Measurements from ENCODE around the gene EIF4E2. TPM values are rescaled to one million over a fixed set of nuclear protein-coding genes. Genes with fewer than 3 reads are reported as not detected.

Gene EIF4E2
- total RNA-seq, 4 donors from 2014 or later: 50.7 to 59.6 (median 54.4) TPM

DNA sequence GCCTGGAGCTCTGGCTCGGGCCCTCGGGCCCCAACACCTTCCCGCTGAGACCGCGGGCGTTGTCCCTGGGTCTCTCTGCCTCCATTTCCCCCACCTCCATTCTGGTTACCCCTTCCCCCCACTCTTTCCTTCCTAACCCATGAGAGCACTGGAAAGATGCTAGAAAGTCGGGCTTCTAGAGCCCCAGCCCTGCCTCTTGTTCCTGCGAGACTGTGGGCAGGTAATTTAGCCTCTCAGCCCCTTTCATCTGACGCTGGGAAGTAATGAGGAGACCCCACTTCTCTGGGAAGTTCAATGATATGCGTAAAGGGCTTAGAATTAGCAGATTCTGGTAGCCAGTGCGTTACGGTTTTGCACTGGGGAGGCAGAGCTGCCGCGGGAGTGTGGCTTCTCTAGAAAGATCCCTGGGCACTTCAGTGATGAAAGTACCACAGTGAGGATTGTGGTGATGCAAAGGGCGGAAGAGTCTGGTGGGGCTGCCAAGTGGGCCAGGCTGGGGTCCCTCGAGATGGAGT lies 46.6 kb upstream of the EIF4E2 start:
- Histone ChIP-seq H3K27ac (no peak overlapping the region), H3K9me3 (no peaks in the 10 kb centered on the region), H3K36me3 (no peaks in the 10 kb centered on the region), H3K4me3 (replicated peaks in 1 of 3) (no peak overlapping the region), H3K4me1 (peaks cover 8 to 23% of the 10 kb centered on the region in 2 donors), H3K27me3 (no peaks in the 10 kb centered on the region)
- 48 to 70% methylated on average over 16 of the region's 16 CpGs for WGBS, 2 donors
- intact Hi-C loops (cut with DNase I): no loop called here
- TF ChIP-seq POLR2A (IDR thresholded peaks at IDR 0.05) (no peak), CTCF (IDR thresholded peaks at IDR 0.05) (no peak)
- DNase-seq: no peak

- Histone ChIP-seq H3K36me3 (no peaks in the 10 kb centered on the region), H3K27ac (no peak overlapping the region), H3K9me3 (no peaks in the 10 kb centered on the region), H3K4me3 (replicated peaks in 1 of 3) (no peak overlapping the region), H3K27me3 (no peaks in the 10 kb centered on the region), H3K4me1 (peaks cover 8 to 23% of the 10 kb centered on the region in 2 donors)
- 93 to 94% methylated on average over 1 to 2 of the region's 2 CpGs for WGBS, 2 donors
- intact Hi-C loops (cut with DNase I): no loop called here
- DNase-seq: no peak
- TF ChIP-seq POLR2A (IDR thresholded peaks at IDR 0.05) (no peak), CTCF (IDR thresholded peaks at IDR 0.05) (no peak)
These were observed 46.1 kb upstream of the EIF4E2 start for GRCh38 chr2:232504438-232504837.

DNA sequence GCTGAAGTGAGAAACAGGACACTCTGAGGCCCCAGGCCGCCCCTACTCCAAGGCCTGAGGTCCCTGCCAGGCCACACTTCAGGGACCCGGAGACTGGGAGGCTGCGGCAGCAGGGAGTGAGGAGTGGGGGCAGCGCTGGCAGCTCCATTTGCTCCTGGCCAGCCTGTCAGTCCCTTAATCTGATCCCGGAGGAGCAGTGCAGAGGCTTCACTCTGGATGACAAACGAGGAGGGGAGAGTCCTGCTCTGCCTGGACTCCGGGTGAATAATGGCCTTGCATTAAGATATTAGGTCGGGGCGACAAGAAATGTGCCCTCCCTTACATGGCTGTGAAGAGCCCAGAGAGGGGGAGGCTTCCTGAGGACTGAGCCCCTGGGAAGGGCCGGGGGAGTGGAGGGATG lies 44.6 kb upstream of the EIF4E2 start:
- no peaks in the 10 kb centered on the region for H3K27me3 ChIP-seq
- H3K27ac ChIP-seq: no peak overlapping the region
- no peaks in the 10 kb centered on the region for H3K36me3 ChIP-seq
- DNase-seq: no peak
- peaks cover 8 to 23% of the 10 kb centered on the region in 2 donors for H3K4me1 ChIP-seq
- 62 to 80% methylated on average over 5 to 7 of the region's 10 CpGs for WGBS, 2 donors
- H3K4me3 ChIP-seq (replicated peaks in 1 of 3): no peak overlapping the region
- intact Hi-C loops (cut with DNase I): no loop called here
- H3K9me3 ChIP-seq: no peaks in the 10 kb centered on the region
- TF ChIP-seq CTCF (IDR thresholded peaks at IDR 0.05): no peak
- TF ChIP-seq POLR2A (IDR thresholded peaks at IDR 0.05): no peak

- Histone ChIP-seq H3K27ac (no peak overlapping the region), H3K27me3 (no peaks in the 10 kb centered on the region), H3K4me3 (replicated peaks in 1 of 3) (no peak overlapping the region), H3K36me3 (no peaks in the 10 kb centered on the region), H3K9me3 (no peaks in the 10 kb centered on the region), H3K4me1 (peaks cover 8 to 17% of the 10 kb centered on the region in 2 donors)
- intact Hi-C loops (cut with DNase I): no loop called here
- no peak for DNase-seq
- no peak for TF ChIP-seq POLR2A (IDR thresholded peaks at IDR 0.05)
- TF ChIP-seq CTCF (IDR thresholded peaks at IDR 0.05): no peak
- WGBS, 2 donors: 90% methylated on average over 4 of the region's 4 CpGs; no CpG with 5 or more reads in 1 of the 2 donors
These were observed 43.8 kb upstream of the EIF4E2 start for GRCh38 chr2:232506709-232507108.

GRCh38 chr2:232508251-232508650 lies 42.2 kb upstream of the EIF4E2 start:
- no peak for TF ChIP-seq POLR2A (IDR thresholded peaks at IDR 0.05)
- no peak for TF ChIP-seq CTCF (IDR thresholded peaks at IDR 0.05)
- intact Hi-C loops (cut with DNase I): no loop called here
- Histone ChIP-seq H3K4me3 (replicated peaks in 1 of 3) (no peak overlapping the region), H3K9me3 (no peaks in the 10 kb centered on the region), H3K27ac (no peak overlapping the region), H3K36me3 (no peaks in the 10 kb centered on the region), H3K27me3 (no peaks in the 10 kb centered on the region), H3K4me1 (peaks cover 2 to 4% of the 10 kb centered on the region in 2 donors)
- DNase-seq: no peak
- WGBS, 2 donors: 77 to 88% methylated on average over 5 to 7 of the region's 7 CpGs

Data from thyroid gland (tissue), 4 donors.